Neural cell (in vitro differentiated cells): ENCODE measurements around the gene MMP14. TPM values are rescaled to one million over a fixed set of nuclear protein-coding genes. Genes with fewer than 3 reads are reported as not detected.

ENCODE experiments used
- H2AFZ ChIP-seq: fragments of 200-600, 300-800 bp; sonication (generic), shearing (Covaris generic); 2 replicates; pipeline ENCODE4 v1.6.0; 2014; ENCODE audit warnings: low read depth, mild to moderate bottlenecking, antibody characterized with exemption, low read length, moderate library complexity
- H3F3A ChIP-seq: fragments of 200-600 bp; shearing (Covaris generic); 2 replicates; pipeline ENCODE4 v1.6.1; 2016; ENCODE audit warnings: mild to moderate bottlenecking, moderate library complexity, mixed read lengths, antibody characterized with exemption, low read length; ENCODE audit not compliant: insufficient read depth, poor library complexity, severe bottlenecking
- H3K27ac ChIP-seq: fragments of 200-600, 300-800 bp; sonication (generic), shearing (Covaris generic); 2 replicates; pipeline ENCODE4 v1.5.1; 2014; ENCODE audit warnings: mild to moderate bottlenecking, low read length, moderate library complexity
- H3K27me3 ChIP-seq: fragments of 300-800, 200-600 bp; sonication (generic), shearing (Covaris generic); 2 replicates; pipeline ENCODE4 v1.6.0; 2014; ENCODE audit warnings: mild to moderate bottlenecking, low read depth, low read length, moderate library complexity; ENCODE audit not compliant: insufficient read depth
- H3K36me3 ChIP-seq: fragments of 300-800, 200-600 bp; sonication (generic), shearing (Covaris generic); 2 replicates; pipeline ENCODE4 v1.5.1; 2014; ENCODE audit warnings: mild to moderate bottlenecking, antibody characterized with exemption, low read length, moderate library complexity; ENCODE audit not compliant: insufficient read depth
- H3K4me2 ChIP-seq: fragments of 300-800, 200-600 bp; sonication (generic), shearing (Covaris generic); 2 replicates; pipeline ENCODE4 v1.6.0; 2014; ENCODE audit warnings: mild to moderate bottlenecking, low read length
- H3K4me3 ChIP-seq: fragments of 300-800, 200-600 bp; sonication (generic), shearing (Covaris generic); 2 replicates; pipeline ENCODE4 v1.5.1; 2014; ENCODE audit warnings: mild to moderate bottlenecking, low read length, moderate library complexity
- H3K79me2 ChIP-seq: fragments of 200-600 bp; shearing (Covaris generic); replicated peaks from 2 replicates; pipeline ENCODE4 v1.6.0; 2014; ENCODE audit warnings: mild to moderate bottlenecking, low read length, moderate library complexity; ENCODE audit not compliant: insufficient read depth
- H3K9ac ChIP-seq: fragments of 300-800, 200-600 bp; sonication (generic), shearing (Covaris generic); 2 replicates; pipeline ENCODE4 v1.6.1; 2016; ENCODE audit warnings: mild to moderate bottlenecking, low read length, mixed read lengths
- H3K9me2 ChIP-seq: fragments of 200-600 bp; shearing (Covaris generic); 2 replicates; pipeline ENCODE4 v1.6.1; 2016; ENCODE audit warnings: mild to moderate bottlenecking, low read length, mixed read lengths; ENCODE audit not compliant: insufficient read depth
- H3K9me3 ChIP-seq: fragments of 200-600, 300-800 bp; sonication (generic), shearing (Covaris generic); 2 replicates; pipeline ENCODE4 v1.6.1; 2016; ENCODE audit warnings: mild to moderate bottlenecking, mixed run types, low read length, moderate library complexity, mixed read lengths
- H4K20me1 ChIP-seq: fragments of 200-600 bp; shearing (Covaris generic); 2 replicates; pipeline ENCODE4 v1.6.1; 2016; ENCODE audit warnings: mild to moderate bottlenecking, mixed run types; ENCODE audit not compliant: insufficient read depth
- EP300 ChIP-seq: fragments of 450-650 bp; conservative IDR thresholded peaks from 2 replicates; pipeline ENCODE4 v1.6.1; 2014; ENCODE audit warnings: antibody characterized with exemption, mild to moderate bottlenecking, moderate library complexity; ENCODE audit not compliant: poor library complexity, severe bottlenecking
- EZH2 ChIP-seq: fragments of 200-600, 300-800 bp; shearing (Covaris generic), sonication (generic); IDR thresholded peaks from 2 replicates; pipeline ENCODE4 v1.6.1; 2014; ENCODE audit warnings: antibody characterized with exemption, low read length, borderline replicate concordance, mild to moderate bottlenecking; ENCODE audit not compliant: insufficient read depth, poor library complexity, severe bottlenecking
- MXI1 ChIP-seq: fragments of 450-650 bp; conservative IDR thresholded peaks from 2 replicates; pipeline ENCODE4 v1.6.1; 2014; ENCODE audit warnings: antibody characterized with exemption, mild to moderate bottlenecking; ENCODE audit not compliant: poor library complexity, severe bottlenecking
- POLR2AphosphoS5 ChIP-seq: IDR thresholded peaks from 2 replicates; pipeline ENCODE4 v1.6.1; 2012
- RAD21 ChIP-seq: fragments of 450-650 bp; conservative IDR thresholded peaks from 2 replicates; pipeline ENCODE4 v1.6.1; 2014; ENCODE audit warnings: antibody characterized with exemption, mild to moderate bottlenecking, moderate library complexity
- REST ChIP-seq: IDR thresholded peaks from 2 replicates; pipeline ENCODE4 v1.6.1; 2012; ENCODE audit warnings: borderline replicate concordance
- TAF1 ChIP-seq: IDR thresholded peaks from 2 replicates; pipeline ENCODE4 v1.6.1; 2012; ENCODE audit warnings: low read depth
- polyA plus RNA-seq: library from polyadenylated mRNA; depleted of rRNA; stranded (reverse); fragments of >200 nt; gene quantifications from 2 replicates; pipeline ENCODE4 v1.2.3, GENCODE V29; 2014

Gene MMP14
- polyA plus RNA-seq, 1 donor from 2014 or later, result 1.5 TPM

GRCh38 chr14:22861651-22862050, 25.3 kb downstream of the MMP14 start:
- H3K27ac ChIP-seq, result no peak overlapping the region
- no peaks in the 10 kb centered on the region for H3F3A ChIP-seq
- no peaks in the 10 kb centered on the region for H3K27me3 ChIP-seq
- no peaks in the 10 kb centered on the region for H3K79me2 ChIP-seq
- no peaks in the 10 kb centered on the region for H3K9me3 ChIP-seq
- H3K9ac ChIP-seq, result no peak overlapping the region
- TF ChIP-seq EZH2 (no peak), TAF1 (no peak), REST (no peak), RAD21 (no peak), EP300 (no peak), POLR2AphosphoS5 (no peak)
- no peak overlapping the region for H3K4me3 ChIP-seq
- no peaks in the 10 kb centered on the region for H4K20me1 ChIP-seq
- H3K36me3 ChIP-seq, result no peaks in the 10 kb centered on the region
- H2AFZ ChIP-seq, result no peak overlapping the region
- no peaks in the 10 kb centered on the region for H3K9me2 ChIP-seq
- no peak overlapping the region for H3K4me2 ChIP-seq

- Histone ChIP-seq H2AFZ (no peak overlapping the region), H3K9me3 (no peaks in the 10 kb centered on the region), H3K27ac (no peak overlapping the region), H4K20me1 (no peaks in the 10 kb centered on the region), H3K9me2 (no peaks in the 10 kb centered on the region), H3K27me3 (no peaks in the 10 kb centered on the region), H3K36me3 (no peaks in the 10 kb centered on the region), H3K9ac (no peak overlapping the region), H3K4me3 (no peak overlapping the region), H3K79me2 (no peaks in the 10 kb centered on the region), H3K4me2 (no peak overlapping the region), H3F3A (no peaks in the 10 kb centered on the region)
- no peak for TF ChIP-seq MXI1
- TF ChIP-seq EP300, result no peak
- no peak for TF ChIP-seq REST
Measured at GRCh38 chr14:22864979-22865378, 28.6 kb downstream of the MMP14 start.
